ENCODE measurements around the gene PRSS53. TPM values are rescaled to one million over a fixed set of nuclear protein-coding genes. Genes with fewer than 3 reads are reported as not detected.

The PRSS53 gene
- total RNA-seq, 3 donors from 2014 or later = 1.3 to 2.0 (median 1.3) TPM

DNA sequence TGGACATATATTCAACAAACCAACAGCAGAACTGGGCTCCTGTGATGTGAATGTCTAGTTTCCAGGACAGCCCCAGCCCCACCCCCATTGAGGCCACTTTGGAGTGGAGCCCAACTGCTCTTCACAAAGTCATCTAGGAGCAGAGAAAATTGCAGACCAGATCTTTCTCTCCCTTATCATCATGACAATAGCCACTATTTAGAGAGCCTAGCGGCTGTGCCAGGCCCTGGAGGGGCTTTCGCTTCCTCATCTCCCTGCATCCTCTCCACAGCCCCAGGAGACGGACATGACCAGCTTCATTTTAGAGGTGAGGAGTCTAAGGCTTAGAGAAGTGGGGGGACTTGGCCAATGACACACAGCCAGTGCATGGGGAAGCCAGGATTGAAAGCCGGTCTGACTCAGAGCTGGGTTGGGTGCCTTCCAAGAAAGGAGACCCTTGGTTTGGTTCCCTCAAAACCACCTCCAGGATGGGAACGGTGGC lies 45.4 kb upstream of the PRSS53 start:
- intact Hi-C loops (cut with DNase I; ENCODE audit: low total_unique reads) = no loop called here
- peaks cover 4 to 48% of the 10 kb centered on the region in 2 donors for H3K4me1 ChIP-seq
- DNase-seq (ENCODE audit: low spot score in 2 of 2) = no peak
- peak overlapping the region; percentile 95 for H3K27ac ChIP-seq
- no peak for TF ChIP-seq POLR2A (IDR thresholded peaks at IDR 0.05)
- TF ChIP-seq, protein P1, sequence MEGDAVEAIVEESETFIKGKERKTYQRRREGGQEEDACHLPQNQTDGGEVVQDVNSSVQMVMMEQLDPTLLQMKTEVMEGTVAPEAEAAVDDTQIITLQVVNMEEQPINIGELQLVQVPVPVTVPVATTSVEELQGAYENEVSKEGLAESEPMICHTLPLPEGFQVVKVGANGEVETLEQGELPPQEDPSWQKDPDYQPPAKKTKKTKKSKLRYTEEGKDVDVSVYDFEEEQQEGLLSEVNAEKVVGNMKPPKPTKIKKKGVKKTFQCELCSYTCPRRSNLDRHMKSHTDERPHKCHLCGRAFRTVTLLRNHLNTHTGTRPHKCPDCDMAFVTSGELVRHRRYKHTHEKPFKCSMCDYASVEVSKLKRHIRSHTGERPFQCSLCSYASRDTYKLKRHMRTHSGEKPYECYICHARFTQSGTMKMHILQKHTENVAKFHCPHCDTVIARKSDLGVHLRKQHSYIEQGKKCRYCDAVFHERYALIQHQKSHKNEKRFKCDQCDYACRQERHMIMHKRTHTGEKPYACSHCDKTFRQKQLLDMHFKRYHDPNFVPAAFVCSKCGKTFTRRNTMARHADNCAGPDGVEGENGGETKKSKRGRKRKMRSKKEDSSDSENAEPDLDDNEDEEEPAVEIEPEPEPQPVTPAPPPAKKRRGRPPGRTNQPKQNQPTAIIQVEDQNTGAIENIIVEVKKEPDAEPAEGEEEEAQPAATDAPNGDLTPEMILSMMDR (IDR thresholded peaks at IDR 0.05) = no peak
- no peak for TF ChIP-seq POLR2AphosphoS5 (IDR thresholded peaks at IDR 0.05)
- no peaks in the 10 kb centered on the region for H3K9me3 ChIP-seq
- no peaks in the 10 kb centered on the region for H3K36me3 ChIP-seq
- no peaks in the 10 kb centered on the region for H3K27me3 ChIP-seq
- peak overlapping the region in 2 of 3 donors; percentile 68 to 73 for H3K4me3 ChIP-seq

GRCh38 chr16:31133046-31133501 lies 44.3 kb upstream of the PRSS53 start:
- Histone ChIP-seq H3K36me3 (no peaks in the 10 kb centered on the region), H3K4me3 (peak overlapping the region in 1 of 3 donors; percentile 68), H3K9me3 (no peaks in the 10 kb centered on the region), H3K27ac (peak overlapping the region; percentile 95), H3K4me1 (peaks cover 4 to 50% of the 10 kb centered on the region in 2 donors), H3K27me3 (no peaks in the 10 kb centered on the region)
- intact Hi-C loops (cut with DNase I; ENCODE audit: low total_unique reads) = no loop called here
- DNase-seq (ENCODE audit: low spot score in 2 of 2) = no peak
- TF ChIP-seq POLR2AphosphoS5 (IDR thresholded peaks at IDR 0.05) (no peak), POLR2A (IDR thresholded peaks at IDR 0.05) (no peak)
- TF ChIP-seq, protein P1 (IDR thresholded peaks at IDR 0.05) = no peak

GRCh38 chr16:31132303-31132979 lies 43.7 kb upstream of the PRSS53 start:
- Histone ChIP-seq H3K4me1 (peaks cover 4 to 54% of the 10 kb centered on the region in 2 donors), H3K27me3 (no peaks in the 10 kb centered on the region), H3K9me3 (no peaks in the 10 kb centered on the region), H3K27ac (peak overlapping the region; percentile 95), H3K4me3 (no peak overlapping the region), H3K36me3 (no peaks in the 10 kb centered on the region)
- DNase-seq (ENCODE audit: low spot score in 2 of 2) = no peak
- intact Hi-C loops (cut with DNase I; ENCODE audit: low total_unique reads) = no loop called here
- TF ChIP-seq POLR2AphosphoS5 (IDR thresholded peaks at IDR 0.05) = no peak
- no peak for TF ChIP-seq POLR2A (IDR thresholded peaks at IDR 0.05)
- TF ChIP-seq, protein P1 (IDR thresholded peaks at IDR 0.05) = no peak

DNA sequence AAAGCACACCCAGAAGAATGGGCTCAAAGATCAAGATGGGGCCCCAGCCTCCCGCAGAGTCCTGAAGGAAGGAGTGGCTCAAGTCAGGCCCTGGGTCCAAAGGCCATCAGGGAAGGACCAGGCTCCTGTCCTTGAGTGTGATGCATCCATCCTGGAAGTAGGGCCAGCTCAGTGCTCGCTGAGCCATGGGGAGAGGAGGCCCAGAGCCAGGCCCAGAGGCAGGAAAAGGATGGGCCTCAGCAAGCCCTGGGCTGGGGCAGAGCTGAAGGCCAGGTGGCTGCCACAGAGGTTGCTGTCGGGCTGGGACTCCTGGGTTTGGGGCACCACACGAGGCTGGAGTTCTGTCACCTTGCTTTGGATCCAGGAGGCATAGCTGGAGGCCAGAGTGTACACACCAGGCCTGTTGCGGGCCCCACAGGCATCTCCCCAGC lies 43.1 kb upstream of the PRSS53 start:
- H3K27ac ChIP-seq = peak overlapping the region; percentile 95
- no peak for TF ChIP-seq POLR2AphosphoS5 (IDR thresholded peaks at IDR 0.05)
- TF ChIP-seq POLR2A (IDR thresholded peaks at IDR 0.05) = no peak
- TF ChIP-seq, protein P1 (IDR thresholded peaks at IDR 0.05) = no peak
- H3K9me3 ChIP-seq = no peaks in the 10 kb centered on the region
- intact Hi-C loops (cut with DNase I; ENCODE audit: low total_unique reads) = no loop called here
- DNase-seq (ENCODE audit: low spot score in 2 of 2) = no peak
- H3K36me3 ChIP-seq = no peaks in the 10 kb centered on the region
- peaks cover 4 to 58% of the 10 kb centered on the region in 2 donors for H3K4me1 ChIP-seq
- H3K4me3 ChIP-seq = no peak overlapping the region
- no peaks in the 10 kb centered on the region for H3K27me3 ChIP-seq

GRCh38 chr16:31131416-31131815 lies 42.7 kb upstream of the PRSS53 start:
- peaks cover 4 to 58% of the 10 kb centered on the region in 2 donors for H3K4me1 ChIP-seq
- peak overlapping the region; percentile 95 for H3K27ac ChIP-seq
- intact Hi-C loops (cut with DNase I; ENCODE audit: low total_unique reads) = no loop called here
- no peaks in the 10 kb centered on the region for H3K27me3 ChIP-seq
- DNase-seq (ENCODE audit: low spot score in 2 of 2) = no peak
- no peak overlapping the region for H3K4me3 ChIP-seq
- no peaks in the 10 kb centered on the region for H3K36me3 ChIP-seq
- H3K9me3 ChIP-seq = no peaks in the 10 kb centered on the region
- no peak for TF ChIP-seq POLR2A (IDR thresholded peaks at IDR 0.05)
- TF ChIP-seq, protein P1 (IDR thresholded peaks at IDR 0.05) = no peak
- TF ChIP-seq POLR2AphosphoS5 (IDR thresholded peaks at IDR 0.05) = no peak
